Forelimb muscle (tissue), 1 donor: ENCODE measurements around the gene TCF12. TPM values are rescaled to one million over a fixed set of nuclear protein-coding genes. Genes with fewer than 3 reads are reported as not detected.

ENCODE experiments used
- DNase-seq: peaks from one replicate; pipeline ENCODE4 v3.0.0-alpha.2; 2013; ENCODE audit warnings: low read depth
- polyA plus RNA-seq: library from polyadenylated mRNA; unstranded; fragments of 120-200 nt; gene quantifications from one replicate; pipeline ENCODE4 v1.2.1, GENCODE V29; 2013; ENCODE audit not compliant: insufficient read length

Gene TCF12
- polyA plus RNA-seq = 109 TPM

DNA sequence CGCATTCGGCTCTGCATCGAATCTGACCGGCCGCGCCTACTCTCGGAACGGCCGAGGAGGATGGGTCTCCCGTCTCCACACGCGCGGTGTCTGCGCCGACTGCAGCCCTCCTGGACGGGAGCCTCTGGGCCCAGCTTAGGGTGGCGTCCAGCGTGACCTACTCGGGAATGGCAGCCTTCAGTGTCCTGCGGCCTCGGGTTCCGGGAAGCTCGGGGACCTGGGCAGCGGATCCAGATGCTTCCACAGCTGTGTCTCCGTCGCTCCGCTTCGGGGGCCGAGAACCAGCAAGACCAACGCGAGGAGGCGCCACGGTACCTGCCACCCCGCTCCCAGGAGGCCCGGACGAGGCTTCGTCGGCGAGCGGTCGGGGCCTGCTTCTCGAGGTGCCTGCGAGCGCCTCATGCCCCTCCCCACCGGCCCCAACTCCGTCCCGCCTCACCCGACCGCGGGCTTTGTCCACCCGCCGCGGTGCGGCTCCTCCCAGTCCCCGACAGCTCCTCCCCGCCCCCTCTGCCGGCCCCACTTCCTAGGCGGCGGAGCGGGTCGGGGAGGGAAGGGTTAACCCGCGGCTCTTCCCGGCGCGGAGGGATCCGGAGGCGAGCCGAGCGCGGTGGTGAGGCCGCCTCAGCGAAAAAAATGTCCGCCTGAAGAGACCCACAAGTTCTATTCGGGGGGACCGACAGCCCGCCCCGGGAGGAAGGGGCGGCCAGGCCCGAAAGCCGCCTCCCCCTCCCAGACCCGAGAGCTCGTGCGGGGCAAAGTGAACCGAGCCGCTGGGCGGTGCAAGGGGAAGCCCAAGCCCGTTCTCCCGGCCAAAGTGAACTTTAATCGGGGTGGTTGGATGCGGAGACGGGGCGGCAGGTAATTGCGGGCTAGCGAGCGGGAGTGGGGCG, at the start of gene TCF12:
Gene TCF12 (plus strand): TSS at position 599 of the 893 bp plus-strand sequence. CDS start 1,270 bp downstream, outside the sequence.
- DNase-seq = peak; percentile 87

DNA sequence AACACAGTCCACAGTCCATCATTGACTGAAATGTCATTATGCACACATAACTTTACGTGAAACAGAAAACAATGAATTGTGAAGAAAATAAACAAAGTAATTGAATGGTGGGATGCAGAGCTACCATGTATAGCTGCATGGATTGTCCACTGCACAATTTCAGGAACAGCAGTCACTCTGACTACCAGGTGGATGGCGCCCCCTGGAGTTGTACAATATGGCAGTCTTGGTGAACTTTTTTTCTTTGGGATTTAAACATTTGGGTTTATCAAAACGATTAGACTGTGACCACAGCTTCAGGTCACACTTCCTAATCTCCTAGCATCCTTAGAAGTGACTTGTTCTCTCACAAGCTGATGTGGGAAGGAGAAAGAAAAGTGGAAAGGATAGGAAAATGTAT, 48.9 kb upstream of the TCF12 start:
- DNase-seq = no peak

DNA sequence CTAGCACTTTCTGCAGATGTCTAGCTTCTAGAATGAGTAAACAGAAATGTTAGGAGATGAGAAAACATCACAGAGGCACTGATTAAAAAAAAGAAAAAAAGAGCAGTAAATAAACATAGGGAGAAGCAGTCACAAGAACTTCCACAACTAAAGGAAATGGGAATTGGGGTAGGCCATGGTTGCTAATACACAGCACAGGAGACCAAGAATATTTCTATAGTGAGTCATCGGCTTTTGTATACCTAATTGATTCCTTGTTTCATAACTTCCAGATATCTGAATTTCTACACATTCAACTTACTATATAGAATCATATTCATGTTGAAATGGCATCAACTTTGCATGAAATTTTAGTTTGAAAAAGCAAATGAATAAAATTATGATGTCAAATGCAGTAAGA, 47.3 kb upstream of the TCF12 start:
- DNase-seq = no peak

DNA sequence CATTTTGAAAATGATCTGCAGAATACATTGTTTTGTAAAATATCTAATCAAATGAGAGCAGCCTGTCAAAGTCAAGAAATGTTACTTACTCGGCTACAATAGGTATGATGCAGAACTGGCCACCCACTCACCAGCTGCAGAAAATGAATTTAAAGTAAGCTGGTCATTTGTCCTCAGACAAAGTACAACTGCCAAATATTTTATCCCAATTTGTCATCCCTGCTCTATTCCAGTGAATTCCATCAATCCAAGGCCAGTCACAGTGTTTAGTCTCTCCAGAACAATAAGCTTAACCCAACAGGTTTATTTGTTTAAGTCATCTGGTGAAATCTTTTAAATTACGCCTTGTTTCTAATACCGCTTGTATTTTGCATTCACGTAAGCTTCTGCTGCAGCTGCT, 46.6 kb upstream of the TCF12 start:
- no peak for DNase-seq

DNA sequence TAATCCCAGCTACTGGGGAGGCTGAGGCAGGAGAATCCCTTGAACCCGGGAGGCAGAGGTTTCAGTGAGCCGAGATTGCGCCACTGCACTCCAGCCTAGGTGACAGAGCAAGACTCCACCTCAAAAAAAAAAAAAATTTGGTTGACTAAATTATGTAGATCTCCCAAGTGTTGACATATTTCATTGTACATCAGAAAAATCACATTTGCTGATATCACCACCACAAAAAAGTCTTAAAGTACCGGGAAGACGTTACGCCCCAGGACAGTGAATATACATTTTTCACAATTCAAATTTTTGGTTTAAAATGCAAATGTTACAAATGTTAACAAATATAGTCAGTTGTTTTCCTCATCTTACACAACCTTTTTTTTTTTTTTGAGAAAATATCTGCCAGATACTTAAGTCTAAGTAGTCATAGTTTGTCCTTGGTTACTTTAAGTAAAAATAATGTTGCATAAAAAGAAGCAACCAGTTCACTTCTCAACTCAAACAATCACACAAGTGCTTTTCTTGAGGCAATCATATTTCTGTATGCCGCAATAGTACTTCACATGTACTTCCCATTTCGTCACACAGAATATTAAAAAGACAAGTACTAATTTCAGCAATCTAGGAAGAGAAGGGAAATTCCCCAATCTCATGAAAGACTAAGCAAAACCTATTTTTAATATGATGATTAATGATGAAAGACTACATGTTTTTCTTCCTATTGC, 41.0 kb upstream of the TCF12 start:
- DNase-seq = no peak

DNA sequence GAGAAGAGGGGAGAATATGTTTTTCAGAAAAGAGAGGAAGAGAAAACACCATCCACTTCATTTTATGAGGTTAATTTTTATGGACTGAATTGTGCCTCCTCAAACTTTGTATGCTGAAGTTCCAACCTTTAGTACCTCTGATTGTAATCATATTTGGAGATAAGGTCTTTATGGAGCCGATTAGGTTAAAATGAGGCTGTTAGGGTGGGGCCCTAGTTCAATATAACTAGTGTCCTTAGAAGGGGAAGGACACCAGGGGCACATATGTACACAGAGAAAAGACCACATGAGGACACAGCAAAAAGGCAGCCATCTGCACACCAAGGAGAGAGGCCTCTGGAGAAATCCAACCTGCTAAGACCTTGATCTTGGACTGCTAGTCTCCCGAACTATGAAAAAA, 38.9 kb upstream of the TCF12 start:
- no peak for DNase-seq

DNA sequence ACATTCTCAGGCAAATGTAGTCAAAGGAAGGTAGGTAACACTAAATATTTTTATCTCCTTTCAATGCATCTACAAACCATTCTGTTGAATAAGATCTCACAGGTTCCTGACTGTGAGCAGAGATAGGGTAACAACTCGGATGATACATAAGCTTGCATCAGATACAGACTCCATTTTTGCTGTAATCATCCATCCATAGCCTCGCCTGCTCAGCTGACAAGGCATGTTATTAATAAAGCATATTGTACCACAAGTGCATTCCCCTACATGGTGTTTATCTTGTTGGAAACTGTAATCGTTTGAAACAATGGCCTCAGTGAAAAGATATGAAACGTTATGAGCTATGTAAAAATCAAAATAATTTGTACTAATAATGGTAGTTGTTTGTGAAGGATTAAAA, 35.4 kb upstream of the TCF12 start:
- DNase-seq = no peak

DNA sequence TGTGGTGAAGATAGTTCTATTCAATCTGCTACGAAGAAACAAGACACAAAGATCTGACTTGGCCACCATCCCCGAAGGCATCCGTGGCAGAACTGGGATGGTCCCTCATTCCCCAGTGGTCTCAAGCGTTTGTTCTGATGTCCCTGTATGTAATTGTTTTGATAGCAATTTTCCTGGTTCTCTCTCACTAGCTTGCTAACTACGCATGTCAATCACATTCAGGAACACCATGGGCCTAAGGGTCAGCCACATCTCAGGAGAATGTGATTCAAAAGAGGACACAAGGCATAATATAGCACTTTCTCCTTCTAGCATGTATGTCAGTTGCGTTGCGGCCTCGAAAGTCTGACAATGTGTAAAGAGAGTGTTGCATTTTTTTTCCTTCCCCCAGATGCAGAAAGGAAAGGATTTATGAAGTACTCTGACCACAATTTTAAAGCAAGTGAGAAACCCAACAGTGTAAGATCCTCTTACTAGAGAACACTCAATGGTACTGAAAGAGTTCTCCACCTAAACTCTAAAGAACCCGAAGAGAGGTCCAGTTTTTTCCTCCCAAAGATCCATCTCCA, 32.0 kb upstream of the TCF12 start:
- no peak for DNase-seq

DNA sequence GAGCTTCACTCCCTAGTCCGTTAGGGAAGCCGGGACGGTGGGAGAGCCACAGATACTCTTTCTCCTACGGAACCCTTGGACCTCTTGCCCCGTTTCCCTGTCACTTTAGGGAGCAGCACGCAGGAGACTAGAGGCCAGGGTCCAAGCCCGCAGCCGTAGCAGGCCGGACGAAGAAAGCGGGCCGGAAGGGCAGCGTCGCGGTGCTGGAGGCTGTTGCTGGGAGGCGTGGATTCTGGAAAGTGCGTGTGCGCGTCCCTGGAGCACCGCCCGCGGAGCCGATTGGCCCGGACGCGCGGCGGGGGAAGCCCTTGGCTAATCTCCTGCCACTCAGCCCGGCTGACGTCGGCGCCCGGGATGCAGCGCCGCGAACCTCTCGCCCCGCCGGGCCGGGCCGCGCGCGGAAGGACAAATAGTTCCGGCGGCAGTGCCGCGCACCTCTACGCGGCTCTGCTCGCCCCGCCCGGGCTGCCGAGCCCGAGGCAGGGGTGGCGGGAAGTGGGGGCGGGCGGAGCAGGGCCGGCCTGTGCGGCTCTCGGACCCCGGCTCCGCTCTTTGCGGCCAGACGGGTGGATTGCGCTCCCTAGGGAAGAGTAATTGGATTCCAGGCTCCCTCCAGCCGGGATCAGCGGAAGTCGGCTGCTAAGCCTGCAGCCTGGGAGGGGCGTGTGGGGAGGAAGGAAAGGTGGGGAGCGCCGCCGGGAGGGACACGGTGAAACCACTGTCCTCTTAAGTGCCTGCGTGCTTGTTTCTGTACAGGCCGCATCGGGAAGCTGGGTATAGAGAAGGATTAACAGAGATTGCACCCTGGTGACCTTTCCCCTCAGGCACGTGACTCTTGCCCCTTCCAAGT, 31.3 kb upstream of the TCF12 start:
- peak; percentile 78 for DNase-seq

DNA sequence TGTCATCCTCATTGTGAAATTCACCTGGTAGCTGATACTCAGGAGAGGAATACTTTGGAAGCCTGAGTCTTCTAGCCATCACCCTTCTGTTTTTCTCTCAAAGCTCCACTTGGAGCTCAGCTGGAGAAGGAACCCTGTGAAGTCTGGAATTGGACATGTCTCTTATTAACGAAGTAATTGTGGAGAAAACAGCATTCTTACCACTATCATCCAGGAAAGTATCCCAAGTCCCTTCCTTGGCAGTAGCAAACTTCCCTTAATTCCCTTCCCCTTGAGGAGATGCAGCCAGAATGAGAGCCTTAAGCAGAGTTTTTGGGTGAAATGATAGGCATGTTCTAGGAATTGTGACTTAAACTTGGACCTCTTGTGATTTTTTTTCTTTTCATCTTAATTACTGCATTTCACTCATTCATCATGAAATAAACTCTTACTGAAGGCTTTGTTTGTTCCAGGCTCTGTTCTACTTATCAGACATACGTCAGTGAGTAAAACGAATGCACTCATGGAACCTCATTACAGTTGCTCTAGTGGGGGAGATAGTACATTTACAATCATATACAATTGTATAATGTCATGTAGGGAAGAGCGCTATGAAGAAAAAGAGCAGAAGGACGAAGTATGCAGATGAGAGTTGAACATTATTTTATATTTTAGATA, 30.5 kb upstream of the TCF12 start:
- no peak for DNase-seq

DNA sequence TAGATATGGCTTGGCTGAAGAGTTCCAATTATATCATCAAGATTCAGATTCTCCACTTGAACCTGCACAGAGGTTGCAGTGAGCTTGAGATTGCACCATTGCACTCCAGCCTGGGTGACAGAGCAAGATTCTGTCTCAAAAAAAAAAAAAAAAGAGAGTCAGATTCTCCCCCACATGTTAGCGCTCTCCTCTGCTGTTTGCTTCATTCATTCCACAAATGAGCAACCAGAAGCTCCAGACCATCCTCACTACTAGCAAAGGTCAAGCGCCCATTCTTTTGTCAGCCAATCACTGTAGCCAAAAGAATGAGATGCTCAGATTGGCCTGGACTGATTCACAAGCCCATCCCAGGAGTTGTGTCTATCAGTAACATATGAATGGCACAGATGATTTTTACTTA, 28.4 kb upstream of the TCF12 start:
- DNase-seq = no peak

DNA sequence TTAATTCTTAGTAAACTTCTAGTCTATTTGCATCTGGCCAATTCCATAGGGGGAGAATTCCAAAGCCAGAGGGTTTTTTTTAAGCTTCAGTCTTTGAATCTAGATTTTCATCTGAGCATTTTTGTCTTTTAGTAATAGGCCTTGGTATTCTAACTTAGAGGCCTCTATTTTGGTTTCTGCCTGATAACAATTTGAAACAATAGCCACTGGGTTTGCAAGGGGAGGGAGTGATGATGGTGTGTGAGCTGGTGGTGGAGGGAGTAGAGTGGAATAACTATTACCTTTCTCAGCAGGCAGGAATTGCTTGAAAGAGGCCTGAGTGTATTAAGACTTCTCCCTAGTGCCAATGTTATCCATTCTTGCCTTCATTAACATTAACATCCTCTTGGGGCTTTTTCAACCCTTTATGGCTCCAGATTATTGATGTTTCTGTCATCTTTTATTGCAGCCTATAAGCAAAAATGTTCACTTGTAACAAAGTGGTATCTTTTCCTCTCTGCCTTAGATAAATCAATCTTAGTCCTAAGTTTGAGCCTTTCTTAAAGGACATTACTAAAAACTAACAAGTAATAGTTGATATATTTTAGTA, 26.5 kb upstream of the TCF12 start:
- no peak for DNase-seq

DNA sequence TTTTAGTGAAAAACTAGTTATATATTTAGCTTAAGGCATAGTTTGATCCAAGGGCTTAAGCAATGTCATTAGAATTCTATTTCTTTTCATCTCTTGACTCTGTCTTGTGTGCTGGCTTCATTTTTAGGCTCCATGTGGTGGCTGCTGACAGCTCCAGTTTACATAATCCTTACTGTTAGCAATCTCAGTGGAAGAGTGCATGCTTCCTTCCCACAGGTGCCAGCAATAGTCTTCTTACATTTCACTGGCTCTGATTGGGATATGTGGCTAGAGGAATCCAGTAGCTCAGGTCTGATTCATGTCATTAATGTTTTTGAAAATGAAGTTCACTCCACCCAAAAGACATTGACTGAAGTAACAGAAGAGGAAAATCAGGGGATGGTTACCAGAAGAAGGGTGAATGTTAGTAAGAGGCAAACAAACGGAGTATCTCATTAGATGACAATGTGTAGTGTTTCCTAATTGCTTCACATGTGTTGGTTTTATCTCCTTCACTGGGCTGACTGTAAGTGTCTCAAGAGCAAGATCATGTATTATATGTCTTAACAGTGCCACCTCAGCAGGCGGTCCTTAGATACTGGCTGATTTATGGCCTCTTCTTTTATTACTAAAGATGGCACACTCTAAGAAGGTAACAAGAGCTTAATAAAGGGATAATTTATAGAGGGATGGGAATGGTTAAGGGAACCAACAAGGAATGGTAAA, 25.6 kb upstream of the TCF12 start:
- no peak for DNase-seq

DNA sequence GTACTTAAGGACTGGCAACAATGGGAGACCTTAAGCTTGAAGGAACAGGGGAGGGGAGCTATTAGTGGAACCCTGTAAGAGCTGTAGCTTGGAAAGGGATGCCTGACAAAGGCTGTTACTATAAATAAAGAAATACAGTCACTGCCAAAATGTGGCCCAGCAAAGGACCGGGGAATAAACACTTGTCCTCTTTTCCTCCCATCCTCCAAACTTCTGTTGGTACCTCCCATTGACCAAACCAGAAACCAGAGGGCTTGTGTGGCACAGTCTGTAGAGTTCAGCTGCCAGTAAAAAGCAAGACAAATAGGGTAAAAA, 25.1 kb upstream of the TCF12 start:
- no peak for DNase-seq

DNA sequence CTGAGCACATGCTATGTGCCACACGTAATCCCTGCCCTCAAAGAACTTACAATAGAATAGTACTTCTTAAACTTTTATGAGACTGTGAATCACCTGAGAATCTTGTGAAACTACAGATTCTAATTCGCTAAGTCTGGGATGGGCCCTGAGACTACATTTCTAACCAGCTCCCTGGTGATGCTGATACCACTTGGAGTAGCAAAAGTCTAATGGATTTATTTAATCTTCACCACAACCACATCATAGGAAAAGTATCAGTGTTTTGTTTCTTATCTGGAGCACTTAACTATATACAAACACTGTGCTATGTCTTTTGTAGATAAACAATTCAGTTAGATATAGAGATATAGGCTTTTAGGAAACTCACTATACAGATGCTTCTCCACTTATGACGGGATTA, 23.8 kb upstream of the TCF12 start:
- DNase-seq = no peak

DNA sequence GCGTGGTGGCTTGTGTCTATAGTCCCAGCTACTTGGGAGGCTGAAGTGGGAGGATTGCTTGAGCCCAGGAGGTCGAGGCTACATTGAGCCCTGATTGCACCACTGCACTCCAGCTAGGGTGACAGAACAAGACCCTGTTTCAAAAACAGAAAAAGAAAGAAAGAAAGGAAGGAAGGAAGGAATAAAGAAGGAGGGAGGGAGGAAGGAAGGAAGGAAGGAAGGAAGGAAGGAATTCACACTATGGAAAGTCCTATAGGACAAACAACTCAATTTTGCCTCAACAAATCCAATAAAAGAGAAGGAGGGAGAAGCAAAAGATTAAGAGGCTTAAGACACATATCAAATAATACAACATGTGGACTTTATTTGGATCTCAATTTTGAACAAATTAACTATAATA, 16.5 kb upstream of the TCF12 start:
- no peak for DNase-seq

DNA sequence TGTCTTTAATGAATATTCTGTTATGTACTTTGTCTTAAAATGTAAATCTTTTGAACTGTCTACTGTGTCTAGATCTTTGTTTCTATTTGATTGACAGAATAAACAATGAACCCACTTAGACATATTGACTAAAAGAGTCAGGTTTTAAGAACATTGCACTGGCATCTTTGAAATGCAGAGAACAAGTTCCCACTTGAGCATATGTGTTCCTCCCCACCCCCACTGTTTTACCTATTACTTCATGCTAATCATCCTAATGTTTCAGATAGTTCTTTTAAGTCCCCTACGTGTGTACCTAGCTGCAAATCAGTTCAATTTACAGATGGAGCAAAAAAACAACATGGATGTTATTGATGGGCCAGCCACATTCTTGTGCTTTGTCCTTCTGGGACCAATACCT, 11.7 kb upstream of the TCF12 start:
- no peak for DNase-seq

DNA sequence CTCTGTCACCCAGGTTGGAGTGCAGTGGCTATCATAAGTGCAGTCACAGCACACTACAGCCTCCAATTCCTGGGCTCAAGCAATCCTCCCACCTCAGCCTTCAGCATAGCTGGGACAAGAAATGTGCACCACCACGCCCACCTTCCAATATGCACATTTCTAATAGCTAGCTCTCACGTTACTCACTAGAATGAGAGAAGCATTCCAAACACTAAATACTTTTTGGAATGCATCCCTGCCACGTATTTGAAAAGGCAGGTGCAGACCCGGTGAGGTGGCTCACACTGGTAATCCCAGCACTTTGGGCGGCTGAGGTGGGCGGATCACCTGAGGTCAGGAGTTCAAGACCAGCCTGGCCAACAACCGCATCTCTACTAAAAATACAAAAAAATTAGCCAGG, 7.6 kb upstream of the TCF12 start:
- no peak for DNase-seq

DNA sequence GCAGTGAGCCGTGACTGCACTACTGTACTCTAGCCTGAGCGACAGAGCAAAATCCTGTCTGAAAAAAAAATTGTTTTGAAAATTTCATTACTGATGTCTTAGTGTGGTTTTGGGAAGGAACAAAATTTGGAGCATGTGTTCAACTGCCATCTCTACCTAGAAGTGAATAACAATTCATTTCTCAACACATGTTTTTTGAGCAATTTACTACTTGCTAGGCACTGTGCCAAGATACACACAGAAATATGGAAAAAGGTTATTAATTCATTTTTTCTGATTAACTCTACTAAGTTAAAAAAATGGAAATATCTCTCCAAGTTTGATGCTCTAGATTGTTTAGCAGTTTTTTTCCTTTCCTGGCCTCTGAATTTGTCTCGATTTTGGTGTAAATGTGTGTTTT, 5.2 kb upstream of the TCF12 start:
- DNase-seq = no peak

DNA sequence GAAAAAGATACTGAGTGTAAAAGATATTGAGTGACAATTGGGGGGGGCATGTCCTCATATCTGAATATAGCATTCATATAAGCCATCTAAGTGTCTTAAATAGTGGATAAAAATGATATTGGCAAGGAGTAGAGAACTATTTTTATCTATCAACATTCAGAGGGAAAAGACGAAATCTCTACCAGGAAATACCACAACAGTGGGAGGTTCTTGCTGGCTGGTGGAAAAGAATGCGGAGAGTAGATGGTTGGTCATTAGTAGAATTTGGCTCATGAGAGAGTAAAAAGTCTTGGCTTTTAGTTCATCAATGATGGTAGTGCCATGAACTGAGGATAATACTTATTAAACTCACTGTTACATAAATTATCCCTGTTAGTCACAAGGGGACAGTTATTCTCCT, 4.8 kb upstream of the TCF12 start:
- DNase-seq = no peak

DNA sequence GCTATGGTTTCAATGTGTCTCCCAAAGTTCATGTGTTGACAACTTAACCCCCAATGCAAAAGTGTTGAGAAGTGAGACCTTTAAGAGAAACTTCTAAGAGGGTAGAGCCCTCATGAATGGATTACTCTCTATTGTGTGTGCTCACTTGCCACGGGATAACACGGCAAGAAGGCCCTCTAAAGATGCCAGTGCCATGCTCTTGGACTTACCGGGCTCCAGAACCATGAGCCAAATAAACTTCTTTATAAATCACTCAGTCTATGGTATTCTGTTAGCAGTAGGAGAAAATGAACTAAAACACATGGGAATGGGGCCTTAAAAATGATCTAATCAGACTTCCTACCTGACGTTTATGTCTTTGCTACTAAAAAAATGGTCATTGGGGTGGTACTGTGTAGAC, 2.6 kb upstream of the TCF12 start:
- DNase-seq = no peak
